Endothelial cell of umbilical vein (primary cell): ENCODE data around the gene NGRN. TPM values are rescaled to one million over a fixed set of nuclear protein-coding genes. Genes with fewer than 3 reads are reported as not detected.

Experiments used
- BruUV-seq: library from RNA; stranded (reverse); fragments of 400-500 nt; replicated peaks from 2 replicates; lab custom pipeline; 2021; lab: Mats Ljungman, UMichigan
- CTCF ChIA-PET: fragments of 300-600, 350-600 bp; sonication (Branson Sonifier 250); formaldehyde crosslinking; loops from one replicate; lab custom pipeline; 2021; ENCODE audit warnings: antibody characterized with exemption, inconsistent platforms; lab: Charles Lee
- POLR2A ChIA-PET: fragments of 300-600, 350-600 bp; sonication (Branson Sonifier 250); formaldehyde crosslinking; loops from one replicate; lab custom pipeline; 2021; ENCODE audit warnings: antibody characterized with exemption, inconsistent platforms; lab: Charles Lee
- DNase-seq: peaks from one replicate; pipeline ENCODE4 v3.0.0-alpha.2; 2011; ENCODE audit warnings: low read depth, low spot score
- FAIRE-seq: peaks from 2 replicates; lab custom pipeline; 2011; peaks lifted over from hg19 to GRCh38; lab: Jason Lieb, UNC
- H2AFZ ChIP-seq: 2 replicates; pipeline ENCODE4 v1.6.0; 2012; ENCODE audit warnings: low read depth, low read length, control low read depth, inconsistent platforms
- H3K27ac ChIP-seq: 2 replicates; pipeline ENCODE4 v1.5.1; 2011; ENCODE audit warnings: low read depth, mild to moderate bottlenecking, control low read depth, low read length, moderate library complexity; ENCODE audit not compliant: insufficient read depth
- H3K27me3 ChIP-seq, 2 experiments: 2 replicates each; pipeline versions ENCODE4 v1.6.0 to v1.6.1; 2011; ENCODE audit warnings: low read length in 2 of 2, mixed read lengths in 1 of 2; ENCODE audit not compliant: control insufficient read depth in 2 of 2, insufficient read depth in 2 of 2
- H3K36me3 ChIP-seq, 2 experiments: 2 replicates in 1 of 2; 3 replicates in 1 of 2; pipeline ENCODE4 v1.5.1; 2011; ENCODE audit warnings: low read length in 2 of 2, mild to moderate bottlenecking in 1 of 2, moderate library complexity in 1 of 2; ENCODE audit not compliant: control insufficient read depth in 2 of 2, insufficient read depth in 2 of 2; ENCODE audit errors: extremely low read depth in 1 of 2
- H3K4me1 ChIP-seq: 3 replicates; pipeline ENCODE4 v1.5.1; 2011; ENCODE audit warnings: mild to moderate bottlenecking, low read length; ENCODE audit not compliant: control insufficient read depth, insufficient read depth; ENCODE audit errors: extremely low read depth
- H3K4me2 ChIP-seq: 2 replicates; pipeline ENCODE4 v1.6.1; 2011; ENCODE audit warnings: low read length, control low read depth, mixed read lengths; ENCODE audit not compliant: insufficient read depth
- H3K4me3 ChIP-seq, 3 experiments: fragments of 200-600 bp in 1 of 3; sonication (generic), shearing (Covaris generic) in 1 of 3; replicated peaks in 1 of 3; 2 replicates each; pipeline ENCODE4 v1.5.1; 2011 to 2016; ENCODE audit warnings: control low read depth in 3 of 3, low read length in 3 of 3, mild to moderate bottlenecking in 2 of 3, inconsistent platforms in 1 of 3, low read depth in 1 of 3, moderate library complexity in 1 of 3; ENCODE audit not compliant: insufficient read depth in 1 of 3
- H3K79me2 ChIP-seq: 2 replicates; pipeline ENCODE4 v1.6.0; 2012; ENCODE audit warnings: low read length, inconsistent platforms; ENCODE audit not compliant: control insufficient read depth, insufficient read depth
- H3K9ac ChIP-seq: replicated peaks from 2 replicates; pipeline ENCODE3; 2011; ENCODE audit warnings: low read length, control low read depth; ENCODE audit not compliant: insufficient read depth; ENCODE audit errors: extremely low read depth
- H3K9me1 ChIP-seq: replicated peaks from 3 replicates; pipeline ENCODE4 v1.6.0; 2011; ENCODE audit warnings: mild to moderate bottlenecking, low read length; ENCODE audit not compliant: control insufficient read depth, insufficient read depth; ENCODE audit errors: extremely low read depth
- H3K9me3 ChIP-seq: replicated peaks from 2 replicates; pipeline ENCODE4 v1.5.1; 2012; ENCODE audit warnings: low read length, inconsistent platforms; ENCODE audit not compliant: control insufficient read depth, insufficient read depth
- H4K20me1 ChIP-seq: replicated peaks from 2 replicates; pipeline ENCODE3; 2011; ENCODE audit warnings: mild to moderate bottlenecking, low read length; ENCODE audit not compliant: control insufficient read depth, insufficient read depth; ENCODE audit errors: extremely low read depth
- EZH2 ChIP-seq: IDR thresholded peaks from 2 replicates; pipeline ENCODE4 v1.6.1; 2012; ENCODE audit warnings: borderline replicate concordance, low read depth, mild to moderate bottlenecking, moderate library complexity, low read length, inconsistent platforms; ENCODE audit not compliant: severe bottlenecking
- FOS ChIP-seq: IDR thresholded peaks from 2 replicates; pipeline ENCODE4 v1.6.1; 2011; ENCODE audit warnings: mild to moderate bottlenecking, low read length, moderate library complexity, borderline replicate concordance; ENCODE audit not compliant: insufficient read depth
- GATA2 ChIP-seq: IDR thresholded peaks from 2 replicates; pipeline ENCODE4 v1.7.0; 2011; ENCODE audit warnings: low read depth, mild to moderate bottlenecking, moderate library complexity, mixed read lengths, low read length; ENCODE audit not compliant: insufficient read length, insufficient read depth
- JUN ChIP-seq: IDR thresholded peaks from 2 replicates; pipeline ENCODE4 v1.6.1; 2011; ENCODE audit warnings: borderline replicate concordance, low read depth; ENCODE audit not compliant: insufficient read length, insufficient read depth
- MAX ChIP-seq: IDR thresholded peaks from 2 replicates; pipeline ENCODE4 v1.6.1; 2011; ENCODE audit not compliant: insufficient read depth, insufficient read length
- MYC ChIP-seq: IDR thresholded peaks from one replicate; pipeline ENCODE4 v1.6.1; 2011; ENCODE audit warnings: mild to moderate bottlenecking, low read depth, low read length
- POLR2A ChIP-seq: IDR thresholded peaks from 2 replicates; pipeline ENCODE4 v1.6.1; 2012; ENCODE audit warnings: low read depth, mild to moderate bottlenecking, control low read depth, low read length
- POLR2AphosphoS5 ChIP-seq: IDR thresholded peaks from 2 replicates; pipeline ENCODE4 v1.6.1; 2012; ENCODE audit warnings: low read depth, mild to moderate bottlenecking, control low read depth, low read length, moderate library complexity; ENCODE audit not compliant: insufficient read depth
- dilution Hi-C: fragments of 300-500 bp; cut with MboI; formaldehyde crosslinking; loops from one replicate; pipeline ENCODE4 v1.15.0; 2019; ENCODE audit warnings: low sequenced_read_pairs; ENCODE audit not compliant: extremely low pct_ligation_motif_present
- intact Hi-C: fragments of 100-400 bp; cut with micrococcal nuclease; formaldehyde crosslinking; loops from one replicate; pipeline ENCODE4 v1.10.0; 2022
- polyA plus RNA-seq, 4 experiments: library from polyadenylated mRNA; depleted of rRNA in 3 of 4; stranded (reverse) in 3 of 4; unstranded in 1 of 4; fragments of >200 nt; gene quantifications; 2 replicates each; pipeline versions ENCODE4 v1.2.1 to v1.2.3, GENCODE V29; 2011 to 2012; ENCODE audit warnings: missing spikeins in 1 of 4
- total RNA-seq: library from RNA; stranded (reverse); gene quantifications from 2 replicates; pipeline ENCODE4 v1.2.3, GENCODE V29; 2021
- TF ChIP-seq, protein P1 (sequence below), 2 donors: IDR thresholded peaks; 1 replicate in 1 of 2; 2 replicates in 1 of 2; pipeline ENCODE4 v1.5.1; 2011; ENCODE audit warnings: low read length in 2 of 2, mild to moderate bottlenecking in 2 of 2, moderate library complexity in 2 of 2, control low read depth in 1 of 2, inconsistent platforms in 1 of 2, low read depth in 1 of 2; ENCODE audit not compliant: insufficient read depth in 1 of 2; ENCODE audit errors: extremely low read depth in 1 of 2

Gene NGRN
- total and polyA plus RNA-seq, 2 donors (not counting 3 experiments of a cell fraction or from before 2014, with no cell fraction given): 28.9 to 56.5 TPM

DNA sequence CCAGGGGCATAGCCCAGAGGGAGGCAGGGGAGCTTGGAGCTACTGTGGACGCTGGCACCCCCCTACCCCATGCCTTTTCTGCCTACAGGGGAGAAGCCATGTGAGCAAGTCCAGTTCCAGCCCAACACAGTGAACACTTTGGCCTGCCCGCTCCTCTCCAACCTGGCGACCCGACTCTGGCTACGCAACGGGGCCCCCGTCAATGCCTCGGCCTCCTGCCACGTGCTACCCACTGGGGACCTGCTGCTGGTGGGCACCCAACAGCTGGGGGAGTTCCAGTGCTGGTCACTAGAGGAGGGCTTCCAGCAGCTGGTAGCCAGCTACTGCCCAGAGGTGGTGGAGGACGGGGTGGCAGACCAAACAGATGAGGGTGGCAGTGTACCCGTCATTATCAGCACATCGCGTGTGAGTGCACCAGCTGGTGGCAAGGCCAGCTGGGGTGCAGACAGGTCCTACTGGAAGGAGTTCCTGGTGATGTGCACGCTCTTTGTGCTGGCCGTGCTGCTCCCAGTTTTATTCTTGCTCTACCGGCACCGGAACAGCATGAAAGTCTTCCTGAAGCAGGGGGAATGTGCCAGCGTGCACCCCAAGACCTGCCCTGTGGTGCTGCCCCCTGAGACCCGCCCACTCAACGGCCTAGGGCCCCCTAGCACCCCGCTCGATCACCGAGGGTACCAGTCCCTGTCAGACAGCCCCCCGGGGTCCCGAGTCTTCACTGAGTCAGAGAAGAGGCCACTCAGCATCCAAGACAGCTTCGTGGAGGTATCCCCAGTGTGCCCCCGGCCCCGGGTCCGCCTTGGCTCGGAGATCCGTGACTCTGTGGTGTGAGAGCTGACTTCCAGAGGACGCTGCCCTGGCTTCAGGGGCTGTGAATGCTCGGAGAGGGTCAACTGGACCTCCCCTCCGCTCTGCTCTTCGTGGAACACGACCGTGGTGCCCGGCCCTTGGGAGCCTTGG, 37.4 kb upstream of the NGRN start:
- no TSS peak for BruUV-seq
- dilution Hi-C loops: no loop called here

More for the DNA sequence above, 37.4 kb upstream of the NGRN start:
- DNase-seq: no peak
- TF ChIP-seq POLR2A: no peak
- no peak for TF ChIP-seq MYC
- TF ChIP-seq GATA2: no peak
- TF ChIP-seq FOS: no peak
- TF ChIP-seq, protein P1, sequence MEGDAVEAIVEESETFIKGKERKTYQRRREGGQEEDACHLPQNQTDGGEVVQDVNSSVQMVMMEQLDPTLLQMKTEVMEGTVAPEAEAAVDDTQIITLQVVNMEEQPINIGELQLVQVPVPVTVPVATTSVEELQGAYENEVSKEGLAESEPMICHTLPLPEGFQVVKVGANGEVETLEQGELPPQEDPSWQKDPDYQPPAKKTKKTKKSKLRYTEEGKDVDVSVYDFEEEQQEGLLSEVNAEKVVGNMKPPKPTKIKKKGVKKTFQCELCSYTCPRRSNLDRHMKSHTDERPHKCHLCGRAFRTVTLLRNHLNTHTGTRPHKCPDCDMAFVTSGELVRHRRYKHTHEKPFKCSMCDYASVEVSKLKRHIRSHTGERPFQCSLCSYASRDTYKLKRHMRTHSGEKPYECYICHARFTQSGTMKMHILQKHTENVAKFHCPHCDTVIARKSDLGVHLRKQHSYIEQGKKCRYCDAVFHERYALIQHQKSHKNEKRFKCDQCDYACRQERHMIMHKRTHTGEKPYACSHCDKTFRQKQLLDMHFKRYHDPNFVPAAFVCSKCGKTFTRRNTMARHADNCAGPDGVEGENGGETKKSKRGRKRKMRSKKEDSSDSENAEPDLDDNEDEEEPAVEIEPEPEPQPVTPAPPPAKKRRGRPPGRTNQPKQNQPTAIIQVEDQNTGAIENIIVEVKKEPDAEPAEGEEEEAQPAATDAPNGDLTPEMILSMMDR (IDR thresholded peaks at IDR 0.05; ENCODE audit: extremely low read depth in 1 of 2, insufficient read depth in 1 of 2, low read depth in 1 of 2, low read length in 2 of 2): no peak
- no peak for TF ChIP-seq POLR2AphosphoS5
- TF ChIP-seq MAX: no peak
- TF ChIP-seq EZH2: no peak
- no peak for TF ChIP-seq JUN
- Histone ChIP-seq H3K79me2 (peaks cover 10% of the 10 kb centered on the region), H3K27ac (no peak overlapping the region), H3K36me3 (peaks cover 3 to 17% of the 10 kb centered on the region in 2 experiments), H3K9me1 (no peaks in the 10 kb centered on the region), H3K4me3 (no peak overlapping the region), H3K9me3 (no peaks in the 10 kb centered on the region), H3K9ac (no peak overlapping the region), H3K4me1 (peaks cover 9% of the 10 kb centered on the region), H2AFZ (no peak overlapping the region), H3K27me3 (no peaks in the 10 kb centered on the region), H4K20me1 (no peaks in the 10 kb centered on the region), H3K4me2 (no peak overlapping the region)
- FAIRE-seq: no peak
- intact Hi-C loops: no loop called here
- ChIA-PET CTCF (interaction anchor here (1.4 kb wide), 1 partner anchor 14 kb away, joined by 3 read pairs; no protein-coding TSS in a partner anchor), POLR2A (no interaction called here)
